RWPE2 (cell line): ENCODE data around the gene SPOCD1.

Experiments used
- ATAC-seq: fragments of 200-7000 bp; cut with Tn5 transposase; 3 replicates; pipeline ENCODE4 v1.9.1; 2021; ENCODE audit warnings: low read depth
- DNase-seq: peaks from one replicate; pipeline ENCODE4 v3.0.0-alpha.2; 2020; ENCODE audit warnings: low spot score
- H3K27ac ChIP-seq: fragments of 450-650 bp; 2 replicates; pipeline ENCODE4 v1.5.1; 2017; ENCODE audit warnings: mild to moderate bottlenecking; ENCODE audit not compliant: poor library complexity, severe bottlenecking
- H3K27me3 ChIP-seq: fragments of 250-450 bp; sonication (Bioruptor Pico); 2 replicates; pipeline ENCODE4 v1.5.1; 2021; ENCODE audit warnings: mild to moderate bottlenecking, moderate library complexity; ENCODE audit not compliant: insufficient read depth, poor library complexity, severe bottlenecking
- H3K36me3 ChIP-seq: fragments of 250-450 bp; sonication (Bioruptor Pico); 2 replicates; pipeline ENCODE4 v1.5.1; 2020; ENCODE audit warnings: low read depth, mild to moderate bottlenecking, moderate library complexity
- H3K4me1 ChIP-seq: fragments of 250-450 bp; sonication (Bioruptor Pico); 2 replicates; pipeline ENCODE4 v1.5.1; 2021; ENCODE audit warnings: mild to moderate bottlenecking, moderate library complexity; ENCODE audit not compliant: insufficient read depth, poor library complexity, severe bottlenecking
- H3K4me3 ChIP-seq: fragments of 250-450 bp; sonication (Bioruptor Pico); 2 replicates; pipeline ENCODE4 v1.5.1; 2021; ENCODE audit warnings: mild to moderate bottlenecking, moderate library complexity; ENCODE audit not compliant: severe bottlenecking
- H3K9me3 ChIP-seq: fragments of 250-450 bp; sonication (Bioruptor Pico); 2 replicates; pipeline ENCODE4 v1.5.1; 2021; ENCODE audit warnings: mild to moderate bottlenecking, moderate library complexity; ENCODE audit not compliant: severe bottlenecking
- TF ChIP-seq, protein P1 (sequence below): fragments of 450-650 bp; IDR thresholded peaks from one replicate; pipeline ENCODE4 v1.5.1; 2017; ENCODE audit warnings: mild to moderate bottlenecking, moderate library complexity; ENCODE audit not compliant: poor library complexity, severe bottlenecking

The SPOCD1 gene

DNA sequence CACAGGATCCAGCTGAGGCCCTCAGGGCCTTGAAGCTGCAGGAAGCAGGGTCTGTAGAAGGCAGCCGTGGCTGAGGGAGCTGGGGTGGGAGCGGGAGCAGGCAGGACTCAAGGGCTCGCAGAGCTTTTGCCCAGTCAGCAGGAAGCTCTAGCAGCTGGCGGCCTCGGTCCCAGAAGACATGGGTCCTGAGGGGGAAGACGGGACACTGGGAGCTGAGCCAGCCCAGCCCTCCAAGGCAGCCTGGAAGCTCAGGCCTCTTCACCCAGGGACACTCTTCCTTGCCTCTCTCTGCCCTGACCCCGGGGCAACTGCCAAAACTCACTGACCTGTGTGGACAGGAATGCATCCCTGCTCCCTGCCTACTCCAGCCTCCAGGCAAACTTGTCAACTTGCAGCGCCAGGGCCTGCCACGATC, 60.6 kb downstream of the SPOCD1 start:
- H3K27ac ChIP-seq, result no peak overlapping the region
- no peaks in the 10 kb centered on the region for H3K9me3 ChIP-seq
- H3K4me3 ChIP-seq, result no peak overlapping the region
- DNase-seq (no peak), ATAC-seq (peak; percentile 58)
- H3K36me3 ChIP-seq, result no peaks in the 10 kb centered on the region
- H3K4me1 ChIP-seq, result peaks cover 26% of the 10 kb centered on the region
- TF ChIP-seq, protein P1, sequence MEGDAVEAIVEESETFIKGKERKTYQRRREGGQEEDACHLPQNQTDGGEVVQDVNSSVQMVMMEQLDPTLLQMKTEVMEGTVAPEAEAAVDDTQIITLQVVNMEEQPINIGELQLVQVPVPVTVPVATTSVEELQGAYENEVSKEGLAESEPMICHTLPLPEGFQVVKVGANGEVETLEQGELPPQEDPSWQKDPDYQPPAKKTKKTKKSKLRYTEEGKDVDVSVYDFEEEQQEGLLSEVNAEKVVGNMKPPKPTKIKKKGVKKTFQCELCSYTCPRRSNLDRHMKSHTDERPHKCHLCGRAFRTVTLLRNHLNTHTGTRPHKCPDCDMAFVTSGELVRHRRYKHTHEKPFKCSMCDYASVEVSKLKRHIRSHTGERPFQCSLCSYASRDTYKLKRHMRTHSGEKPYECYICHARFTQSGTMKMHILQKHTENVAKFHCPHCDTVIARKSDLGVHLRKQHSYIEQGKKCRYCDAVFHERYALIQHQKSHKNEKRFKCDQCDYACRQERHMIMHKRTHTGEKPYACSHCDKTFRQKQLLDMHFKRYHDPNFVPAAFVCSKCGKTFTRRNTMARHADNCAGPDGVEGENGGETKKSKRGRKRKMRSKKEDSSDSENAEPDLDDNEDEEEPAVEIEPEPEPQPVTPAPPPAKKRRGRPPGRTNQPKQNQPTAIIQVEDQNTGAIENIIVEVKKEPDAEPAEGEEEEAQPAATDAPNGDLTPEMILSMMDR, result no peak
- H3K27me3 ChIP-seq, result no peaks in the 10 kb centered on the region

DNA sequence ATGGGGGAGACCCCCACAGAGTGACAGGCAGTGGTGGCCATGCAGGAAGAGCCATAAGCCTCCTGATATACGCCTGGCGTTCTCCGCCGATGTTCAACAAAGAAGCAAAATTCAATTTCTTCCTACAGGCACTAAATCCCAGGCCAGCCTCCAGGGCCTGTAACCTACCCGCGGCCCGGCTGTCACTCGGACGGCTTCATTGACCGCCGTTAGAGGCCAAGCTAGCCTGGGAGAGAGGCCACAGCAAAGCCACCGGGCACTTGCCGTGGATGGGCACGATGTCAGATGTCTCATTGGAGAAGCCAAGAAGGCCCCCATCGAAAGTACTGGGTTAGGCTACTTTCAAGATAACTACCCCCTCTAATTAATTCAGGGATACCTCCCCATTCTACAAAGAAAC, 61.4 kb downstream of the SPOCD1 start:
- H3K4me1 ChIP-seq, result peaks cover 26% of the 10 kb centered on the region
- ATAC-seq (no peak), DNase-seq (no peak)
- peak overlapping the region; percentile 19 for H3K27ac ChIP-seq
- no peaks in the 10 kb centered on the region for H3K27me3 ChIP-seq
- TF ChIP-seq, protein P1, result no peak
- no peaks in the 10 kb centered on the region for H3K36me3 ChIP-seq
- H3K9me3 ChIP-seq, result no peaks in the 10 kb centered on the region
- H3K4me3 ChIP-seq, result no peak overlapping the region

DNA sequence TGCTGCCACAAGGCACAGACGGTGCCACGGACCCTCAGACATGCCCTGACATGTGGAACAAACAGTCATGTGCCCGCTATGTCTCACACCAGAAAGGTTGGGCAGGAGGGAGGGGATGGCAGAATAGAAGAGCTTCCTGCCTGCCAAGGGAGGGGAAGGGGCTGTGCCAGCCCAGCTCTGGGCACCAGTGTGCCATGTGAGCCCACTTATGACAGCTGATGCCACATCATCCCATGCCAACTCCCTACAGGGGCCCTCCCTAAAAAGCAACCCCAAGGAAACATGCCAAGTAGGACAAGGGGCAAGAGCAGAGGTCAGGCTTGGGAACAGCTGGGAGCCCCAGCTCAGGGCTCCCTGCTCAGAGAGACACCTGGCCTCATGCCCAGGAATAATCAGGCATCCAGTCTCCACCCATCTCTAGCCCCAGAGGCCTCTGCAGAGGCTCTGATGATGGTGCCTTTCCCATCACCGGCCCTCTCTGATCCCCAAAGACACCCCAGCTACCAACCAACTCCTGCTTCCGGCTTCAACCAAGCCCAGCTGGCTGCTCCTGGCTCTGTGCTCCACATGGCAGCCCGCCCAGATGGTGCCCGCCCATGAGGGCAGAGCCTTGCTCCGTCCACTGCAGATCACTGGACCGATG, 62.0 kb downstream of the SPOCD1 start:
- H3K9me3 ChIP-seq, result no peaks in the 10 kb centered on the region
- DNase-seq (no peak), ATAC-seq (peak; percentile 66)
- peaks cover 26% of the 10 kb centered on the region for H3K4me1 ChIP-seq
- TF ChIP-seq, protein P1, result no peak
- H3K27ac ChIP-seq, result peak overlapping the region; percentile 19
- H3K27me3 ChIP-seq, result no peaks in the 10 kb centered on the region
- H3K36me3 ChIP-seq, result no peaks in the 10 kb centered on the region
- H3K4me3 ChIP-seq, result no peak overlapping the region

DNA sequence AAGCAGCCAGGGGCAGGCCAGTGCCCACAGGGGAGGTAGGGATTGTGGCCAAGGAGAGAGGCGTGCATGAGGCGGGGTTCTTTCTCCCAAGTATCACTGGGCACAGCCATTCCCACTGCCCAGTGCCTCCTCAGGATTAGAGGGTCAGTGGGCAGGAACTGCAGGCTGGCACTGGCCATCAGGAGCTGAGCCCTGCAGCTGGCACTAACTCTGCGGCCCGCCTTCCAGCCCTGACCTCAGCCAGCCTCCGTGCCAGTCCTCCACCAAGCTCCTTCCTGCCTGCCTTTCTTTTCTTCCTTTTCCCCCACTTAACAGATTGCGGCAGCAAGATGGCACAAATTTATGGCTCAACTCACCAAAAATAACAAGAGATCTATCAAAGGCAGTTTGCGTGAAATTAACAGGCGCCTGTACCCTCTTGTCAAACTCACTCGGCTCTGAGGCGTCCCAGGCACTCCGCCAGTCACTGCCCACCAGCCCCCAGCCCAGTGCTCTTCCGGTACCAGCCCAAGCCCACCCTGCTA, 62.8 kb downstream of the SPOCD1 start:
- Histone ChIP-seq H3K4me1 (peaks cover 26% of the 10 kb centered on the region), H3K36me3 (no peaks in the 10 kb centered on the region), H3K9me3 (no peaks in the 10 kb centered on the region), H3K4me3 (no peak overlapping the region), H3K27ac (peak overlapping the region; percentile 19), H3K27me3 (no peaks in the 10 kb centered on the region)
- DNase-seq, result no peak
- no peak for ATAC-seq
- TF ChIP-seq, protein P1, result no peak

DNA sequence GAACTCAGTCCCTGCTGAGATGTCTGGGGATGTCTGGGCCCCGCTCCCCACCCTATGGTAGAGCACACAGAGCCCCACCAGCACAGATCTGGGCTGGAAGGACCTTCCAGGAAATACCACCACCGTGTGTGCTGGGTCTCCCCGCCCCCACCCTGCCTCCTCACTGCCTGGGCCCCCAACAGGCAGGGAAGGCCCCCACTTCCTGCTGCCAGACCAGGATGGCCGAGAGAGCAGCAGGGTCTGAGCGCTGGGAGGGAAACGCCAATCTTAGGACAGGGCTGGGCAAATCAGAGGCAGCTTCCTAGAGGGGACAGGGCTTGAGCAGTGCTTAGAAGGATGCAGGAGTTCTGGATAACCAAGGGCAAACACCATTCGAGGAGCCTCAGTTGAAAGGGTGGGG, 63.6 kb downstream of the SPOCD1 start:
- Histone ChIP-seq H3K4me1 (peaks cover 26% of the 10 kb centered on the region), H3K27ac (no peak overlapping the region)

More for the DNA sequence above, 63.6 kb downstream of the SPOCD1 start:
- ATAC-seq, result no peak
- Histone ChIP-seq H3K36me3 (no peaks in the 10 kb centered on the region), H3K27me3 (no peaks in the 10 kb centered on the region), H3K9me3 (no peaks in the 10 kb centered on the region), H3K4me3 (no peak overlapping the region)
- no peak for DNase-seq
- TF ChIP-seq, protein P1, result no peak
